ENCODE results near the gene EME1. TPM values are rescaled to one million over a fixed set of nuclear protein-coding genes. Genes with fewer than 3 reads are reported as not detected.

EME1 gene
- total and polyA plus RNA-seq, 2 of the 13 experiments (the other 11 are each of a cell fraction or from before 2014, with no cell fraction given): 20.7 to 24.6 TPM

- no peak for TF ChIP-seq FOXP4 (CRISPR knock-in tag; IDR thresholded peaks at IDR 0.05)
- no peak for TF ChIP-seq RBM39 (IDR thresholded peaks at IDR 0.05; ENCODE audit: low read depth, low read length, poor library complexity, severe bottlenecking)
- TF ChIP-seq ZNF17 (CRISPR knock-in tag; IDR thresholded peaks at IDR 0.05): no peak
- no peak for TF ChIP-seq NR2F2 (IDR thresholded peaks at IDR 0.05; ENCODE audit: borderline replicate concordance, low read depth)
- TF ChIP-seq ZNF781 (CRISPR knock-in tag; IDR thresholded peaks at IDR 0.05; ENCODE audit: borderline replicate concordance, not compliant biosample characterization): no peak
Observed at GRCh38 chr17:50422738-50423137, 49.7 kb downstream of the EME1 start (continued).

GRCh38 chr17:50423553-50424159 is 50.6 kb downstream of the EME1 start:
- ATAC-seq (peak; percentile 10), FAIRE-seq (peak; percentile 62), DNase-seq (ENCODE audit: low spot score) (peak; percentile 92)
- WGBS (ENCODE audit: low lambda C conversion rate): 9% methylated on average over 6 of the region's 6 CpGs
- Histone ChIP-seq H3K36me3 (replicated peaks in 1 of 2; ENCODE audit: control insufficient read depth in 1 of 2, insufficient read depth in 2 of 2, low read length in 2 of 2) (no peaks in the 10 kb centered on the region), H3K27ac (ENCODE audit: extremely low read length, insufficient read depth, low read length) (peak overlapping the region; percentile 42), H3K9ac (ENCODE audit: insufficient read depth, low read depth, low read length) (no peak overlapping the region), H3K4me3 (replicated peaks in 1 of 3; ENCODE audit: insufficient read depth in 1 of 3, low read depth in 2 of 3, low read length in 3 of 3) (peak overlapping the region in 1 of 3 experiments; percentile 23; a peak in 2 of 6 replicates), H3K4me2 (ENCODE audit: low read depth, low read length) (peak overlapping the region; percentile 100), H3K9me3 (ENCODE audit: low read length) (no peaks in the 10 kb centered on the region), H3K27me3 (ENCODE audit: control insufficient read depth in 1 of 2, insufficient read depth in 2 of 2, low read length in 2 of 2) (no peaks in the 10 kb centered on the region; a peak in 1 of 5 replicates), H3K79me2 (ENCODE audit: insufficient read depth, low read length) (peaks cover 19% of the 10 kb centered on the region), H3K4me1 (ENCODE audit: insufficient read depth, low read length) (peaks cover 78% of the 10 kb centered on the region), H2AFZ (ENCODE audit: low read length) (no peak overlapping the region), H4K20me1 (ENCODE audit: insufficient read depth, low read length) (no peaks in the 10 kb centered on the region)
- no TSS peak for BruUV-seq (replicated peaks)
- intact Hi-C loops (cut with micrococcal nuclease; ENCODE audit: unreplicated experiment): loop anchor here (1.0 kb wide), 1 partner anchor 26 kb away; the partner anchor contains the start of gene LRRC59
- ChIA-PET POLR2A (no interaction called here), CTCF (ENCODE audit: low intra/inter-chr PET ratio, low total read pairs) (no interaction called here)
- in situ Hi-C loops (cut with HindIII; ENCODE audit: extremely low pct_ligation_motif_present, low pct_unique_long_range_greater_than_20kb): no loop called here
- TF ChIP-seq ZNF20 (CRISPR knock-in tag; IDR thresholded peaks at IDR 0.05) (no peak), SNAPC2 (CRISPR knock-in tag; IDR thresholded peaks at IDR 0.05) (peak; percentile 72; the same call in 1 of the 2 replicates), HOXA5 (CRISPR knock-in tag; IDR thresholded peaks at IDR 0.05) (peak; percentile 99), ZNF775 (CRISPR knock-in tag; IDR thresholded peaks at IDR 0.05; ENCODE audit: borderline replicate concordance) (peak; percentile 66; the same call in 1 of the 2 replicates), NCOR1 (IDR thresholded peaks at IDR 0.05; ENCODE audit: borderline replicate concordance, low read length) (peak; percentile 90; the same call in 1 of the 2 replicates), NFATC3 (CRISPR knock-in tag; IDR thresholded peaks at IDR 0.05) (no peak), TOPORS (CRISPR knock-in tag; IDR thresholded peaks at IDR 0.05) (peak; percentile 89), TARDBP (CRISPR knock-in tag; IDR thresholded peaks at IDR 0.05) (peak; percentile 82), SOX13 (IDR thresholded peaks at IDR 0.05) (peak; percentile 60; the same call in 1 of the 2 replicates), SOX13 (CRISPR knock-in tag; conservative IDR thresholded peaks at IDR 0.05 in 1 of 2, IDR thresholded peaks at IDR 0.05 in 1 of 2) (peak; percentile 90; a peak in 2 of 4 replicates), ERF (CRISPR knock-in tag; IDR thresholded peaks at IDR 0.05) (peak; percentile 79; the same call in 1 of the 2 replicates), FOXA1 (IDR thresholded peaks at IDR 0.05) (peak; percentile 72), FOXA1 (CRISPR knock-in tag; IDR thresholded peaks at IDR 0.05) (peak; percentile 96), HOXA7 (CRISPR knock-in tag; IDR thresholded peaks at IDR 0.05) (no peak), FOXM1 (CRISPR knock-in tag; IDR thresholded peaks at IDR 0.05) (no peak), ZNF451 (CRISPR knock-in tag; IDR thresholded peaks at IDR 0.05) (no peak), ZSCAN9 (CRISPR knock-in tag; IDR thresholded peaks at IDR 0.05; ENCODE audit: borderline replicate concordance) (peak; percentile 77; the same call in 1 of the 2 replicates)
